ENCODE results near the gene ANKRD11. TPM values are rescaled to one million over a fixed set of nuclear protein-coding genes. Genes with fewer than 3 reads are reported as not detected.

Gene ANKRD11
- total RNA-seq, 1 experiment from 2014 or later: 47.1 TPM

GRCh38 chr16:89506791-89507191 is 16.4 kb upstream of the ANKRD11 start:
- no peak for DNase-seq (ENCODE audit: low read depth)

GRCh38 chr16:89506113-89506504 is 15.7 kb upstream of the ANKRD11 start:
- no peak for DNase-seq (ENCODE audit: low read depth)

DNA sequence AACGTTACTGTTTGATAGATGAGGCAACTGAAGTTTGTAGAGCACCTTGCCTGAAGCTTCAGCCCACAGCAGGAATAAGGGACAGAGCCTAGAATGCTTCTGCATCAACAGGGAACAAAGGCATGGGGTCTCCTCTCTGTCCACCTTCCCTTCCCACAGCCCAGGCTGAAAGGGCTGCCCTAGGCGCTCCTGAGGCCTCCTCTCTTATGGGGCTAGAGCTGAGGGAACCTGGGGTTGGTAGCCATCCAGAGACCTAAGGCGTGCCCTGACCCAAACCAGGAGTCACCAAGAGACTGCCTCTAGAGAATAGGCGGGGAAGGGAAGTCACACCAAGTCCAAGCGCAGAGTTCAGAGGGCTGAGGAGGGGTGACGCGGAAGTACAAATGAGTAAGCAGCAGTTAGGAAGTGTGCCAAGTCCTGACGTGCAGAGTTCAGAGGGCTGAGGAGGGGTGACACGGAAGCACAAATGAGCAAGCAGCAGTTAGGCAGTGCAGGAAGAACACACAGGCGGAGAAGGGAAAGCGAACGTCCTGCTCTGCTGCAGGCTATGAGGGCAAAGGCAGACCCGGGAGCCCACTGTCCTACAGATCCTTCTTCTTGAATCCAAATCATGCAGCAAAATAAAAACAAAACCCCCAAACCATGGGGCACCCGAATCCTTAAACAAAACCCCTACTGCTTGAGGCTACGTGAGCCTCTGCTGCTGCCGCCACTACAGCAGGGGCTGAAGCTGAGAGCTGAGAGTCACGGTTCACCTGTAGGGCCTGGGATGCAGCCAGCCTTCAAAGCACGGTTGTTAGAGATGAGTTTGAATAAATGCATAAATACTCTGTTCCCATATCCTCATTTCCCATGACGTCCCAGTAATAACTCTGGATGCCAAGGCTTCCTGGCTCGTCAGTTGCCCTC is 15.1 kb upstream of the ANKRD11 start:
- peak; percentile 89 for DNase-seq (ENCODE audit: low read depth)

DNA sequence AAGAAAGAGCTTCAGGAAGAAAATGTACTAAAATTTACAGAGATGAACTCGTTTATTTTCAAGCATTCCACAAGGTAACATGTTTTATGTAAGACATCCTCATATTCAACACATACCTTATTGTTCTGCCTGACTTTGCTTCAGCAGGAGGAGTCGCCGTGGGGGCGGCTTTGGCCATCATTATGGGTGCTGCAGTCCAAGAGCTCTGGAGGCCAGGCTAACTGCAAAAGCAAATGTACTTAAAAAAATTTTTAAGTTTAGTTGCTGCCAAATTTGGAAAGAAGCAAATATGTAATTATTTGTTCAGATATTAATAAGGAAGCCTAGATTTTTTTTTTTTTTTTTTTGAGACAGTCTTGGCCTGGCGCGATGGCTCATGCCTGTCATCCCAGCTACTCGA is 13.7 kb upstream of the ANKRD11 start:
- no peak for DNase-seq (ENCODE audit: low read depth)

- DNase-seq (ENCODE audit: low read depth): peak; percentile 63
Observed at GRCh38 chr16:89502081-89502843, 11.9 kb upstream of the ANKRD11 start.

GRCh38 chr16:89499767-89500166 is 9.4 kb upstream of the ANKRD11 start:
- no peak for DNase-seq (ENCODE audit: low read depth)

GRCh38 chr16:89498839-89499238 is 8.5 kb upstream of the ANKRD11 start:
- DNase-seq (ENCODE audit: low read depth): no peak

DNA sequence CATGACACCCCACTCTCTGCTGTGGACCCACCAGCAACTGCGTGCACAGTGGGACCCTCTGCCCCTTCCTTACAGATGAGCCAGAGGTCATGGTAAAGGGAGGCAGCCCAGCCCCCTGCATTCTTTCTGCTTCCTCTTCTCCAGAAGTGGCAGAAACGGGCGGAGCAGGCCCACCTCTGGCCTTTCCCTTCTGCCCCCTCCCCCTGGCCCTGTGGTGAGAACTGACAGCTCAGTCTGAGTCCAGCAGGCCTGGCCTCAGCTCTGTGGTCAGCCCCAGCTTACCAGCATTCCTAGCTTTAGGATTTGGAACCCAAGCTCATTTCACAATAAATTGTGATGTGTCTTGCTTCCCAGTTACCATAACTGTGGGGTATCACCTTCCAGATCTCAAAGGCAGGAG is 4.8 kb upstream of the ANKRD11 start:
- DNase-seq (ENCODE audit: low read depth): peak; percentile 79

- DNase-seq (ENCODE audit: low read depth): no peak
Observed at GRCh38 chr16:89493776-89494175, 3.4 kb upstream of the ANKRD11 start.

- DNase-seq (ENCODE audit: low read depth): no peak
Observed at GRCh38 chr16:89491974-89492687, 1.8 kb upstream of the ANKRD11 start.

DNA sequence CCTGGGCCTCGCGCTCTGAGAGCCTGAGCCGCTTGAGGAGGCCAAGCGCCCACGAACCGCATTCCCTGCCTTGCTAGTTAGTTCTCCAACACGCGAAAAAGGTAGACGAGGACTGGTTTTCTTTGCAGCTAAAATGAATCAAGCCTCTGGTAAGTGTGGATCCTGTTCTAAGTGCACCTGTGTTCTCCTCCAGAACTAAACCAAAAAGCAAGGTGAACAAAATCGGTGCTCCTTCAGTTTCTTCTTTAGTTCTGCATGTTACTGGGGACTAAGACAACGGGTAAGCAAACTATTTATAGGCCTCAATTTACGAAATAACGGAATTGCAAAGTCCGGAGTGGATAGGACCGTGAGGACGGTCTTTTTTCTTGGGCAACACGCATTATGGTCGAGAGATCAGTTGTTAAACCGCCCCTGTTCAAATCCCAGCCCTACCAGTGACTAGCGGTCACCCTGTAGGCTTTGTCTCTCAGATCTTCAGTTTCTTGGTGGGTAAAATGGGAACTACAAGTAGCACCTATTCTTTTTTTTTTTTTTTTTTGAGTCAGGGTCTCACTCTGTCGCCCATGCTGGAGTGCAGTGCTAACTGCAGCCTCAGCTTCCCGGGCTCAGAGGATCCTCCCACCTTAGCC is 993 bp upstream of the ANKRD11 start:
- peak; percentile 36 for DNase-seq (ENCODE audit: low read depth)

DNA sequence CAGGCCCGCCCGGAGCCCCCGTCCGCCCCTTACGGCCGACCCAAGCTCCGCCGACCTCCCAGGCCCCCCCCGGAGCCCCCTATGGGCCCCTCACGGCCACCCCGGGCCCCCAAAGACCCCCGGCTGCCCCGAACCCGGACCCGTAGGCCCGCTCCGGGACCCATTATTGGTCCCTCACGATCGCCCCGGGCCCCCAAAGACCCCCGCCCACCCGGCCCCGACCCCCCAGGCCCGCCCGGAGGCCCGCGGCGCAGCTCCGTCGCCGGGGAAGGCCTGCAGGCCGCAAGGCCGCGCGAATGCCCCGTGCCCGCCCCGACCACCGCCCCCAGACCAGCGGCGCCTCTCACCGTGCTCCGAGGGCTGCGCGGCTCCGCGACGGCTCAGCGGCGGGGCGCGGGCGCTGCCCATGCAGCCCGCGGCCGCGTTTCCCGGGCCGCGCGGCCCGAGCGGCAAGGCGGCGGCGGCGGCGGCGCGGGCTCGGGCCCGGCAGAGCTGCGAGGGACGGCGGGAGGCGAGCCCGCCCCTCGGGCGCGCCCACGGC is 393 bp downstream of the ANKRD11 start:
- DNase-seq (ENCODE audit: low read depth): no peak

GRCh38 chr16:89489040-89489897 is 1.1 kb downstream of the ANKRD11 start:
- peak; percentile 90 for DNase-seq (ENCODE audit: low read depth)

DNA sequence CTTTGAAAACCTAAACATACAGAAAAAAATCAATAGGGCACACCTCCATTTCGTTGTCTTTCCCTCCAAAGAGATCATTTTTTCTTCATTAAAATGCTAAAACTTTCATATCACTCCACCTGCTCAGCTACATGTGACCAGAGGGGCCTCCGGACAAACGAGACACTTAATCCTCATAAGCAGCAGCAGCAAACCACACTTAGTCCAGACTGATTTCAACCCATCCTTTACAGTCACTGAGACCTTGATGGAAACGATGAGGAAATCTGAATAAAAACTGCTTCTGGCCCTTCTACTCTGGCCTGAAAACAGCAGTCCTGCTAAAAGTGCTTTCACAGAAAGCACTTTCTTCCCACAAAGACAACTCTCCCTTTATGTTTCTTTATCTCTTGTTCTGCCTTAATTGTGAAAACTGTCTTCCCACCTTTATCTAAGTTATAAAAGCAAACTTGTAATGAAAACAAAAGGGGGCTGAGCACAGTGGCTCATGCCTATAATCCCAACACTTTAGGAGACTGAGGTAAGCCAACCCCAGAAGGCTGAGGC is 4.6 kb downstream of the ANKRD11 start:
- no peak for DNase-seq (ENCODE audit: low read depth)

GRCh38 chr16:89484923-89485679 is 5.3 kb downstream of the ANKRD11 start:
- DNase-seq (ENCODE audit: low read depth): no peak

DNA sequence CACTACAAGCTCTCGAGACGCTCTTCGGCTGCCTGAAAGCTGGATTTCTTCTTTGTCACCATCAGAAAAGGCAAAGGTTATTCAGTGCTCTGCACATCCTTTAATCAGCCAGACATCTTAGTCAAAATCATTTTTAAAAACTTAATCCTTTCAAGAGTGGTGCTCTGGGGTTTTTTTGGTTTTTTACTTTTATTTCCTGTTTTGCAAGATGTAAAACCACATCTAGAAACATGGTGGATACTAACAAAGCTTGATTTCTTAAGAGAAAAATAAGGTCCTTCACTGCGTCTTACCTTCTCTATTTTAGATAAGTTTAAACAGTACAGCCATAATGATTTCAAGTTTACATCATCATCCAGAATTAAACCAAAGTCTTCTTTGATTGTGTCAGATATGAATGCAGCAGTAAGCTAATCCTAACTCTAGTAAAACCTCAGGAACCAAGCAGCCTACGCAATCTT is 6.3 kb downstream of the ANKRD11 start:
- DNase-seq (ENCODE audit: low read depth): no peak

DNA sequence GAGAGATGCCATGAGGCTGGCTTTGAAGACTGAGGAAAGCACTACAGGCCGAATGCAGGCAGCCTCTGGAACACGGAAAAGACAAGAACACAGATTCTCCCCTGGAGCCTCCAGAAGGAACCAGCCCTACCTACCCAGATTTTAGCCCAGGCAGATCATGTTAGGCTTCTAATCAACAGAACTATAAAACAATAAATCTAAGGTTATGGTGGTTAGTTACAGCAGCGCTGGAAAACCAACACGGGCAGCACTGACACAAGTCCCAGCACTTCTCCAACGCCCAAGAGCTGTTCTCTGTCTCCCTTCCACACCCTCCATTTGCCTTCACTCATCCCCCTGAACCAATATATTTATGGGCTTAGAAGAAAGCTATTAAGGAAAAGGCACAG is 7.5 kb downstream of the ANKRD11 start:
- no peak for DNase-seq (ENCODE audit: low read depth)

- no peak for DNase-seq (ENCODE audit: low read depth)
Observed at GRCh38 chr16:89482150-89482816, 8.1 kb downstream of the ANKRD11 start.
